HG03460 (cell line): ENCODE results near the gene CNOT4.
"Not testable (repeated sequence)": the region's sequence is repeated elsewhere in the genome, so short reads cannot be mapped to it uniquely, and the experiment has no call there.

Source experiments
- ATAC-seq: cut with Tn5 transposase; IDR thresholded peaks from one replicate; pipeline ENCODE4 v1.9.1; 2021; ENCODE audit not compliant: unreplicated experiment

CNOT4 gene

DNA sequence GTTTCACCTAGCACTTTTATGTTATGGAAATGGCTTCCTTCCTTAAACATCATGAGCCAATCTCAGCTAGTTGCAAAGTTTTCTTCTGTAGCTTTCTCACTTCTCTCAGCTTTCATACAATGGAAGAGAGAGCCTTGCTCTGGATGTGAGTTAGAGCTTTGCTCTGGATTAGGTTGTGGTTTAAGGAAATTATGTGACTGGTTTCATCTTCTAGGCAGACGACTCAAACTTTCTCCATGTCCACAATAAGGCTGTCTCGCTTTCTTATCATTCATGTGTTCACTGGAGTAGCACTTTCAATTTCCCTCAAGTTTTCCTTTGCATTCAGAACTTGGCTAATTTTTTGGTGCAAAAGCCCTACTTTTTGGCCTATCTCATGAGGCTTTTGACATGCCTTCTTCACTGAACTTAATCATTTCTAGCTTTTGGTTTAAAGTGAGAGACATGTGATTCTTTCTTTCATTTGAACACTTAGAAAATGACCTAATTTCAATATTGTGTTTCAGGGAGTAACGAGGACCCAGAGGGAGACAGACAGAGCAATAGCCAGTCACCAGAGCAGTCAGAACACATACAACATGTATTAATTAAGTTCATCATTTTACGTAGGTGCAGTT lies 49.8 kb downstream of the CNOT4 start:
- no peak for ATAC-seq

DNA sequence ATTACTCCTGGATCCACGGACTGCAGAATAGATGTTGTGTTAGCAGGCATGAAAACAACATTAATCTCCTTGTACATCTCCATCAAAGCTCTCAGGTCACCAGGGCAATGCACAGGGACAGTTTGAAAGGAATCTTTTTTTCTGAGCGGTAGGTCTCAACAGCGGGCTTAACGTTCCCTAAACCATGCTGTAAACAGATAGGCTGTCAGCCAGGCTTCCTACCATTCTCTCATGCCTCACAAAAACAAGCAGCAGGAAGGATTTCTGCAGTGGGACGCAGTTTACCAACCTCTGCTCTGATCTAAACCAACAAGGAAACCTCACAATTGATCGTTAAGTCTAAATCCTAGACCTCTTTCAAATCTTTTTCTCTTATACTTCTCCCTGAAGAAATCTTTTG lies 50.8 kb downstream of the CNOT4 start:
- no peak for ATAC-seq

DNA sequence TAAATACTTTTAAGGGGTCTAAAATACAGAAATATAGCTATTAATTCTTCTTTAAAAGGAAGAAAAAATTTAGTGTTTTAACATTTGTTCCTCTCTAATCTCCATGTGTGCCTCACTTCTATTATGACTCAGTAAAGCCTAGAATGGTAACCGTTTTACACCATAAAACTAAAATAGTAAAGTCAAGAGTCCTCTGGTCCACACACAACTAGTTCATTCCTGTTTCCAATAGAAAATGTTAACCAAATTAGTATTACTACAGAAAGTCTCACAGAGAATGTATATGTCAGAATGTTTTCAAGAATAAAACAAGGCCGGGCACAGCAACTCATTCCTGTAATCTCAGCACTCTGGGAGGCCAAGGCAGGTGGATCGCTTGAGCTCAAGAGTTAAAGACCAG lies 55.8 kb downstream of the CNOT4 start:
- ATAC-seq, result no peak

DNA sequence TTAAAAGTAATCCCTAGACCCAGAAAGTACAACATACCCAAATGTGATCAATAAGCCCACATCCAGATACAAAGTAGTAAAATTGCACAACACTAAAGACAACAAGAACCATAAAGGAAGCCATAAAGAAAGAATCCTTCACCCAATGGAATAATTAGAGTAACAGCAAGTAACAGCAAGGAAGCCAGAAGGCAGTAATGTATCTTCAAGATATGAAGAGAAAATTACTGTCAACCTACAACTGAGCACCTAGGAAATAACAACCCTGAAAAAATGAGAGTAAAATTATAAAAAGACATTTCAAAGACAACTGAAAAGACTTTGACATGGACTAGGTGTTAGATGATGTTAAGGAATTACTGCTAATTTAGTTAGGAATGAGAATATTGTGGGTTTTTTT lies 60.5 kb downstream of the CNOT4 start:
- ATAC-seq, result no peak

DNA sequence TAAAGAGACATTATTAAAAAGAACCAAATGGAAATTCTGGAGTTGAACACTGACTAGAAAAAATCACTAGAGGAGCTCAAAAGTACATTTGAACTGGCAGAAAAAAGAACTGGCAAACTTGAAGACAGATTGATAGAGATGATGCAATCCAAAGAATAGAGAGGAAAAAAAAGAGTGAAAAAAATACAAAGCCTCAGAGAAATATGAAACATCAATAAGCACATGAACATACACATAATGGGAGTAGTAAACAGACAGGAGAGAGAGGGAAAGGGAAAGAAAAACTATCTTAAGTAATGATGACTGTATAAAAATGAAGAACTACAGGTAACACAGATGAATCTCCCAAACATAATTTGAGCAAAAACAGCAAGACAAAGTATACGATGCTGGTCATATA lies 61.1 kb downstream of the CNOT4 start:
- no peak for ATAC-seq

DNA sequence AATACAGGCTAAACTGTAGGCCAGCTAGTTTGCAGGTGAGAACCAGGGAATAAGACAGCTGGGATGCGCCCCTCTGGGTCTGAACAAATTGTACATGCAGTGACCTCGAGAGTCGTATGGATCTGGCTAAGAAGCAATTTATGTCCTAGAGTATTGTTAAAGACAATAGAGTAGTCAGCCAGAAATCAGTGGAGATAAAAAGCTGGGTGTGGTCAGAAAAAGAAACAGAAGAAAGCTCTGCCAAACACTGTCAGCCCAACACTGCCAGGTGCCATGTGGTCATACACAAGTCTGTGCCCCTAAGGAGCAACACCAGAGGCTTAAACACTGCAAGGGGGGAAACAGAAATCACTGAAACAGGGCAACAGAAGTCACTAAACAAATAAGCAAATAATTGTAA lies 62.2 kb downstream of the CNOT4 start:
- no peak for ATAC-seq

DNA sequence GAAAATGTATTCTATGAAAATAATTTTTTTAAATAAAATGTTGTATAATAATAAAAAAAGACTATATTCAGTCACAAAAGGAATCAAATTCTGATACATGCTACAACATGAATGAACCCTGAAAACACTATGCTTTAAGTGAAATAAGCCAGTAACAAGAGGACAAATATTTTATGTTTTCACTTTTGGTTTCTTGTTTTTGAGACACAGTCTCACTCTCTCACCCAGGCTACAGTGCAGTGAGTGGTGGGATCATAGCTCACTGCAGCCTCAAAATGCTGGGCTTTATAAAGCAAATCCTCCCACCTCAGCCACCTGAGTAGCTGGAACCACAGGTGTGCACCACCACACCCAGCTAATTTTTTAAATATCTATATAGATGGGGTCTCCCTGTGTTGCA lies 64.2 kb downstream of the CNOT4 start:
- no peak for ATAC-seq

DNA sequence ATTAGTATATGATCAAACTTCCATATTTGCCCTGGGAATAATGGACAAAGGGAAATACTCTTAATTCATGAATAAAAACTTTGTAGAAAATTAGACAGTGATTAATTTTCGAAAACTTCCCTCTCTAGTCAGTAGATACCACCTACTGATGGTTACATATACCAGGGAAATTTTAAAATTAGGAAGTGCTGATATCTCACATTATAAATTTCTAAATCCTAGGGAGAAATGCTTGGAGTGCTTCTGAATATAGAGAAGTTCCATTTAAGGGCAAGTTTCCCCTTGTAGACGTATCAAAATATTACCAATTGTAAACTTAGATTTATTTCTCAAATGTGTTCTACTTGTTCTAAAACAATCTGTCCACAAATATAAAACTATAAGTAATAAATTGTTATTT lies 64.6 kb downstream of the CNOT4 start:
- not testable (repeated sequence) for ATAC-seq

DNA sequence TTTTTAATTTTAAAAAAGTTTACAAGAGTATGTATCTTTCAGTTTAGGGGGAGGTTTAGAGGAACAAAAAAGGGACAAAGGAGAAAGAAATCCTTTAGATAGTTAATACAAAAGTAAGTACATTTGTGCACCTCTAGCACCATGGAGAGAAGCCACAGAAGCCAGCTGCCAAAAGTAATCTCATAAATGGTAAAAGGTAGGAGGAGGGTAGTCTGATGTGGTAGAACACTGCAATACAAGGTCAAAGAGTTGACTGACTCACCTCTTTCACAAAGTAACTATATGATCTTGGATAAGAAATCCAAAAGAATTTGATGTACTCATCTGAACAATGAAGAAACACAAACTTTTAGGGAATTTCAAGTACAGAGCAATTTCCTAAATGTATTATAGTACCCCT lies 68.1 kb downstream of the CNOT4 start:
- ATAC-seq, result no peak

DNA sequence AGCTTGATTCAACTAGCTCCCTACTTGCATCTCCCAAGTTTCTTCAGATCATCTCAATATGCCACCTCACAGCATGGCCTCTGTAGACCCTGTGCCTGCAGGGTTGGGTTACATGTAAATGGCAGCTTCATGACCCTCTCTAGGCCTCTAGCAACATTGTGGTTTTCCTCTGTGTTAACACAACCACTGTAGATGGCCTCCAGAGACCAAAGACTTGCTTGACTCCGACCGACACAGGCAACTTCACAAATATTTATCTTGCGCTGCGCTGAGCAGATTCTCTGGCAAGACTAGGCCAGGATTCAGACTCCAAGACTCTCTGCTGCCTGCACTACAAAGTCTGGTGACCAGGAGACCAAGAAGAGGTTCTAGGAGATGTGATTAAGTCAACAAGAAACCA lies 75.9 kb downstream of the CNOT4 start:
- no peak for ATAC-seq

DNA sequence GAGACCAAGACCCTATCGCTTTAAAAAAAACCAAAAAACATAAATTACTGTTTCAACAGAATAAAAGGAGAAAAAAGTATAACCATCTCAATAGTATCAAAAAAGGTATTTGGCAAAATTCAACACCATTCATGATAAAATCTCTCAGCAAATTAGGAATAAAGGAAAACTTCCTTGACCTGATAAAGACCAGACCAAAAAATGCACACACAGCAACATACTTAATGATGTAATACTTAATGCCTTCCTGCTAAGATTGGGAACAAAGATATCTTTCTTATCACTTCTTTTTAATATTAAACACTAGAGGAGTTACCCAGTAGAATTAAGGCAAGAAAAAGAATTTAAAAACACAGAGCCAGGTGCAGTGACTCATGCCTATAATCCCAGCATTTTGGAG lies 79.3 kb downstream of the CNOT4 start:
- ATAC-seq, result no peak

DNA sequence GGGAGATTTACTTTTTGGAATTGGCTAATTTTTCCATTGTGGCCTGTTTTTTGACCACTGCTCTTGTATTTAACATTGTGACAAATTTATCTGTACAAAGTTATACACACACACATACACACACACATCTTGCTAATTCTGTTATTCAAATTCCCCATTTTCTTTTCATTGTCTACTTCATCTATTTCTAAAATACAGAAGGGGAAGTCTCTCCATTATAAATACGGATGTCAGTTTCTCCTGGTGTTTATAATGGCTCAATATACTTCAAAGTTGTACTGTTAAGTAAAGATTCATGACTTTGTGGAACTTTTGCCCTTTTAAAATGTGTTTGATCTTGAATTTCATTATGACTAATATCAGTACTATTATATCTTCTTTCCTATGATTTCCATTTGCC lies 81.0 kb downstream of the CNOT4 start:
- no peak for ATAC-seq

DNA sequence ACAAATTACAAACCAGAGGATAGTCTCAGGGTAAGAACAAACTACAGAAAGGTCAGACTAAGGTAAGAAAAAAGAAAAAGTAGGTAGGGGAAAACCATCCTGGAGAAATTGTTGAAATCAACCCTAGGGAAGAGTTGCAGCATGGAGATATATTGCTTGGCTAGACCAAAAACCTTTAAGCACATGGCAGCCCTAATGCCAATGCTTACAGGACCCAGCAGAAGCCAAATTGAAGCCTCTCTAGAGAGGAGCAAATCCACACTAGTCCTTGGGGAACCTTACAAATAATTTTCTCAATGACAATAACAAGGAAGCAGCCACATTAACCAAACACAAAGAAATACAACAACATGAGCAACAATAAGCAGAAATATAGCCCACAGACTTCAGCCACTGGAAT lies 81.9 kb downstream of the CNOT4 start:
- no peak for ATAC-seq

DNA sequence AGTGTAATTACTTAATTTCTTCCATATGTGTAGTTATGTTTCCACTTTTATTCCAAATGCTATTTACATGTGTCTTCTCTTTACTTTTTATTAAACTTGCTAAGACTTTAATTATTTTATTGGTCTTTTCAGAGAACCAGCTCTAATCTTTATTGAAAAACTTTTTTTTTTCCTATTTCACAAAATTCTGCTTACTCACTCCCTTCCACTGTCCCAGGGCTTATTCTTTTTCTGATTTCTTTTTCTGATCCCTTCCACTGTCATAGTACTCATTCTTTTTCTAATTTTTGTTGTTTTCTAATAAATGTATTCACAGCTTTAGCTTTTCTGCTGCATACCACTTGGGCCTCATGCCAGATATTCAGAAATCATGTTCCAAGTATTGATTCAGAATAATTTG lies 82.7 kb downstream of the CNOT4 start:
- no peak for ATAC-seq

DNA sequence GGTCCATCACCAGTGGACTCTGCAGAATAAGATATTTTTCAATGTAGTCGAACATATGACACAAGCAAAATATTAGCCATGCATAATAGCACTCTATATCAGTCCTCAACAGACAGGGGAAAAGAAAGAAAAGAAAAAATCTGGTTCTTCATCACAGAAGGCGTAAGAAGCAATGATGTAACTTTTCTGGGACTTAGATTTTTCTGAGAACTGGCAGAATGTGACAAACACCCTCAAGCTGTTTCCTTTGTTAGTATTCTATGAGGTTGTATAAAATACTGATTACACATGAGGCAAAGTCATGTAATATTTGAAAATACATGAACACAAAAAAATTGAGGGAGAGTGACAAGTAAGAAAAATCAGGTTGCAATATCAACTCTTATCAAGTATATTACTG lies 84.9 kb downstream of the CNOT4 start:
- ATAC-seq, result no peak

DNA sequence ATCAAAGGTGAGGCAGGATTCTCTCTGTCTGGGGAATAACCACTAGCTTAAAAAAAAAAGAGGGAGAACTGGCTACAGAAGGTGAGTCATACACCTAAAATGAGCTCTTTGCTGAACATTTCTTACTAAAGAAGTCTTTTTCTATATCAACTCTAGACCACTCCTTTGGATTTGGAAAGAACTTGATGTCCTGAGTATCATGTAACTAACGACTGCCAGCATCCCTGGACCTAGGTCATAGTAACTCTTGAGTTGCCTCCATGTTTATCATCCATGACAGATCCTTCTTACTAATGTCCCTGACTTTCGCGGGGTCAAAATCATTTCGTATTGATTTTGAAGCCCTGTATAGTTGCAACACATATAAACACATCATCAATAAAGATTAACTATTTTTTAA lies 89.1 kb downstream of the CNOT4 start:
- ATAC-seq, result no peak

DNA sequence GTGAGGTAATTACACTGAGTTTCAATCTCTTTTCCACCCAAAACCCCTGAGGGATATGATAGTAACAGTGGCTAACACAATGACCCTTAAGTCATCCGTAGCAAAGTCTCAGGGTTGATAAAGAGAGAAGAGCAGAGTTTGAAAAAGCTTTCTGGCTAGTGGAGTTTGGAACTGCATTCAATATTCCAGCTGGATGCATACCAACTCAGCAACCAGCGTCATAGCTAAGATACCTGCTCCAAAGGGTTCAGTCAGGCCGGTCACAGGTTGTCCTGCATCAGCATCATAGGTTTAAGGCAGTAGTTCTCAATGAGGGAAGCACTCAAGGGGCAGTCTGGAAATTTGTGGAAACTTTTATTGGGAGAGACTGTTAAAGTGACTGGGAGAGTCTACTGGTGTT lies 93.5 kb downstream of the CNOT4 start:
- no peak for ATAC-seq

DNA sequence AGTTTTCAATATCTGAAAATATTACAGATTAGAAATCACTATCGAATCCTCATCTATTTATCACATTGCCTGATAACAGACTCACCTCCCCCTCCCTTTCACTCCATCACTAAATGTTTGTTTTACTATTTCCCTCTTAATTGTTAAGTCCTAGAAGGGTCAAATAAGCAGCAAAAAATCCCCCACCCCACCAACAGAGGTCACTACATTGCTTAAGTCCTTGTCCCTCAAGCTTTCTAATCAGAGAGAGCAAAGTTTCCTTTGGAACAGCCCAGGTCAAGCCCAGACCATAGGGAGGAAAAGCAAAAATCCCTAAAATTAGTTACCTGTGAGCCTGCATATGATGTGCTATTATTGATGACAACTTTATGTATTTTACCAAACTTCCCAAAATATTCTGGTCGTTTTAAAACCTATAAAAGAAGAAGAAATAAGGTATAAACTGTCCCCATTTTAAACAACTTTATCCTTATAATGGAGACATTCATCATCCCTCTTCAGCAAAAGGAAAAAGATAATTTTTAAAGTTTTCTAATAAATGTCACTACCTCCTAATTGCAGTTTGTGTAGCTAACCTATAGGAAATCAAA lies 95.0 kb downstream of the CNOT4 start:
- no peak for ATAC-seq

DNA sequence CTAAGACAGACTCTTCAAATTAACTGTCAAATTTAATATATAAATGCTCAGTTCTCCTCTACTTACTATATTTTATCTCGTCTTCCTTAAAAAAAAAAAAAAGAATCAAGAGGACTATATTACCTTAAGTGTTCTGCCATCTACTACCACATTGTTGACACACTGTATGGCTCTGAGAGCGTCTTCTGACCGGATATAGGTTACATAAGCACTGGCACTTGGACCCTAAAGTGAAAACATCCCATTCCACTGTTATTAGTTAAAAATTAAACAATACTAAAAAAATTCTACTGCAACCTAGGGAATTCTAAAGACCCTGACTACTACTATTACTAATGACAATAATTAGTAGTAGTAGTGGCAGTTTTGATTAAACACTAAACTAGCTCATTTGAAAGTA lies 95.7 kb downstream of the CNOT4 start:
- no peak for ATAC-seq

DNA sequence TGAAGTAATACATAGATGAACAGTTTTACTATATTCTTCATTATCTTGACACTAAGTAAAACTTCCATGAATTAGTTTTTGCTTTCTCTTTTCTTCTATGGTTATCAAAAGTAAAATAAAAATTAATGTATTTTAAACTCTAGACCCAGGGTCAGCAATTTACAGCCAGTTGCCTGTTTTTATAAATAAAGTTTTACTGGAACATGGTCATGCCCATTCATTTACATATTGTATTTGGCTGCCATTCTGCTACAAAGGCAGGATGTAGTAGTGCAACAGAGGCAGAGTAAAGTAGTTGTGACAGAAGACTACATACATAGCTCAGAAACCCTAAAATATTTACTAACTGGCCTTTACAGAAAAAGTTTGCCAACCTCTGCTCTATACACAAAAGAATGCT lies 98.8 kb downstream of the CNOT4 start:
- no peak for ATAC-seq

DNA sequence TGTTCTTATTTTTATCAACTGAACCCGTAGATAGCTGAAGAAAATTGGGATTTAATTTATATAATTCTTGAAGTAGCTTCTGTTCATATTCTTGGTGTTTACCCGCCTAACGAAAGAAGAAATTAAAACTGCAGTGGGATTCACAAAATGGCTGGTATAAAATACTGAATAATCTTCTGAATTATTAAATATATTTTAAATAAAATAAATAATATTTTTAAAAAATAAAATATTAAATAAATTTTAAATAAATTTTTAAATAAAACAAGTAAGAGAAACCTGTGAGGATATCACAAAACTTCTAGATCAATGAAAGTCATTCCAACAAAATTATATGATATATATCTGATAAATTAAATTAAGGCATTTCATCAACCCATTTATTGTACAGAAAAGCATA lies 99.4 kb downstream of the CNOT4 start:
- no peak for ATAC-seq

DNA sequence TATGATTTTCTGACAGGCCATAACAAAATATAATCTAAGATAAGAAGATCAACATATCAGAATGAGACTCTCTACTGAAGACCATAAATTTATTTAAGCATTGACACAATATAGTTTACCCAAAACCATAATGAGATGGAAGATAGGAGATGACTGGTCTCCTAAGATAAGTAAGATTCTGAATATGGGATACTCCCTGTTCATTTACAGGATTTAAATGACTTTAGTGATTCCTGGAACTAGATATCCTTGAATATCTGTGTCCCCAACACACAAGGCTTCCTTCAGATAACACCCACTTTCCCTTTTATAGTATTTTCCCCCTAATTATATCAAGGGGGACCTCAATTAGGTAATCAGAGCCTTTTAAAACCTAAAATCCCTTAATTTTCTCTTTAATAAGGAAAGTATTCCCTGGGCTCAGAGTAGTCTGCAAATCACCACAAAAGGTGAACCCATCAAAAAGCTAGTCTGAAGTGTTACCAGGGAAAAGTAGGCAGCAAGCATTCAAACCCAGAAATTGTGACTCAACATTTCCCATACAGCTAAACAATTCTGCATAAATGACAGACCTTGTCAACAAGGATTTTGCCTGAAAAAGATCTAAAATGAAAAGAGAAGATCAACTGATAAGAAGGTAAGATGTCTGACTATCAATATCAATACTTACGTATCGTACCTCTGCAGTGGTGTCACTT lies 99.9 kb downstream of the CNOT4 start:
- ATAC-seq, result no peak

DNA sequence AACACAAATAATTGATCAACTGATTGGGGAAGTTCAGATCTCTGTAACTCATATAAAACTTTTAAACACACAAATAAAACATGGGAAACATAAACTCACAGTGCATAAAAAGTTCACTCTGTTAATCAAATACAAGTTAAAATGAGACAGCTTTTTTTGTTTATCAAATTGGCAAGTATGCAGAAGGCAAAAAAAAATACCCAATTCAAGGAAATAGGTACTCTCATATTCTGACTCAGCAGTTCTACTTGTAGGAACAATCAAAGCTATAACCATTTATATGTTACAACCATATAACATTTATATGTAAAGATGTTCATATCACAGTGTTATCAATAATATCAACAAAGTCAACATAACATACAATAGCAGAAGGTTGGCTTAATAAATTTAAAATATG lies 102.0 kb downstream of the CNOT4 start:
- no peak for ATAC-seq
